ENCODE data around the gene ZKSCAN3. TPM values are rescaled to one million over a fixed set of nuclear protein-coding genes. Genes with fewer than 3 reads are reported as not detected.
A peak's percentile ranks its signal among the peaks of the same experiment; 100 is the strongest.
"Not testable (repeated sequence)": the region's sequence is repeated elsewhere in the genome, so short reads cannot be mapped to it uniquely, and the experiment has no call there.

Gene ZKSCAN3
- total RNA-seq, 2 experiments from 2014 or later, result 5.5 to 6.5 TPM

- POLR2A ChIA-PET, result interaction anchor here (1.0 to 2.3 kb wide), 5 partner anchors 15 to 544 kb away, joined by 3 to 8 read pairs (median 5); partner anchors contain the start of genes ZSCAN26 and ZSCAN31
- DNase-seq, result no peak
- Mint-ChIP-seq H3K4me1 (peaks cover 37% of the 10 kb centered on the region), H3K27me3 (peaks cover 13% of the 10 kb centered on the region), H3K4me3 (peak overlapping the region; percentile 96), H3K9me3 (no peaks in the 10 kb centered on the region), H3K27ac (peak overlapping the region; percentile 91), H3K36me3 (ENCODE audit: low read depth) (peaks cover 19% of the 10 kb centered on the region)
- CTCF ChIA-PET, result interaction anchor here (0.6 to 2.2 kb wide), 3 partner anchors 16 to 461 kb away, joined by 3 to 7 read pairs (median 5); a partner anchor contains a TSS
Observed at GRCh38 chr6:28351087-28351486, 1.3 kb downstream of the ZKSCAN3 start.

GRCh38 chr6:28351493-28351925 is 1.8 kb downstream of the ZKSCAN3 start:
- H3K36me3 Mint-ChIP-seq (ENCODE audit: low read depth), result peaks cover 19% of the 10 kb centered on the region
- no peak overlapping the region for H3K27ac Mint-ChIP-seq
- DNase-seq, result no peak
- peak overlapping the region; percentile 21 for H3K4me3 Mint-ChIP-seq
- ChIA-PET POLR2A (interaction anchor here (1.0 to 2.3 kb wide), 5 partner anchors 16 to 544 kb away, joined by 3 to 8 read pairs (median 5); partner anchors contain the start of genes ZKSCAN8, ZSCAN26 and ZSCAN31), CTCF (interaction anchor here (1.1 to 2.2 kb wide), 3 partner anchors 84 to 461 kb away, joined by 4 to 7 read pairs (median 5); partner anchors contain the start of gene ZSCAN26)
- H3K27me3 Mint-ChIP-seq, result peaks cover 10% of the 10 kb centered on the region
- H3K9me3 Mint-ChIP-seq, result no peaks in the 10 kb centered on the region
- H3K4me1 Mint-ChIP-seq, result peaks cover 39% of the 10 kb centered on the region

GRCh38 chr6:28353356-28353755 is 3.6 kb downstream of the ZKSCAN3 start:
- ChIA-PET POLR2A (interaction anchor here (1.8 kb wide), 1 partner anchor 212 kb away, joined by 5 read pairs; the partner anchor contains the start of gene ZKSCAN8), CTCF (no interaction called here)
- peaks cover under 1% of the 10 kb centered on the region for H3K27me3 Mint-ChIP-seq
- no peaks in the 10 kb centered on the region for H3K9me3 Mint-ChIP-seq
- H3K27ac Mint-ChIP-seq, result no peak overlapping the region
- no peak for DNase-seq
- peaks cover 40% of the 10 kb centered on the region for H3K4me1 Mint-ChIP-seq
- no peak overlapping the region for H3K4me3 Mint-ChIP-seq
- peaks cover 19% of the 10 kb centered on the region for H3K36me3 Mint-ChIP-seq (ENCODE audit: low read depth)

- Mint-ChIP-seq H3K27ac (no peak overlapping the region), H3K4me1 (peaks cover 40% of the 10 kb centered on the region), H3K9me3 (no peaks in the 10 kb centered on the region), H3K27me3 (no peaks in the 10 kb centered on the region), H3K36me3 (ENCODE audit: low read depth) (peaks cover 19% of the 10 kb centered on the region), H3K4me3 (no peak overlapping the region)
- ChIA-PET CTCF (interaction anchor here (2.6 kb wide), 1 partner anchor 88 kb away, joined by 13 read pairs; the partner anchor contains the start of gene ZSCAN26), POLR2A (interaction anchor here (0.7 to 3.5 kb wide), 3 partner anchors 18 to 214 kb away, joined by 3 to 16 read pairs (median 3); partner anchors contain the start of genes ZSCAN26 and ZSCAN31)
- DNase-seq, result no peak
Observed at GRCh38 chr6:28353981-28354676, 4.4 kb downstream of the ZKSCAN3 start.

- Mint-ChIP-seq H3K27me3 (no peaks in the 10 kb centered on the region), H3K9me3 (no peaks in the 10 kb centered on the region), H3K4me3 (peak overlapping the region; percentile 81), H3K4me1 (peaks cover 35% of the 10 kb centered on the region), H3K36me3 (ENCODE audit: low read depth) (peaks cover 19% of the 10 kb centered on the region), H3K27ac (no peak overlapping the region)
- POLR2A ChIA-PET, result interaction anchor here (0.7 to 3.5 kb wide), 7 partner anchors 19 to 462 kb away, joined by 3 to 16 read pairs (median 6); partner anchors contain the start of genes ZKSCAN8, ZSCAN26 and ZSCAN31
- CTCF ChIA-PET, result interaction anchor here (0.8 to 2.6 kb wide), 23 partner anchors 8 to 460 kb away, joined by 3 to 30 read pairs (median 4); partner anchors contain the start of genes PGBD1, ZKSCAN8, ZSCAN26 and ZSCAN31
- DNase-seq, result no peak
Observed at GRCh38 chr6:28354688-28355554, 5.2 kb downstream of the ZKSCAN3 start.

GRCh38 chr6:28355743-28356665 is 6.3 kb downstream of the ZKSCAN3 start:
- Mint-ChIP-seq H3K27me3 (no peaks in the 10 kb centered on the region), H3K27ac (peak overlapping the region; percentile 71), H3K9me3 (no peaks in the 10 kb centered on the region), H3K4me1 (peaks cover 25% of the 10 kb centered on the region), H3K36me3 (ENCODE audit: low read depth) (peaks cover 19% of the 10 kb centered on the region), H3K4me3 (peak overlapping the region; percentile 81)
- peak; percentile 61 for DNase-seq
- ChIA-PET CTCF (interaction anchor here (0.6 to 2.6 kb wide), 42 partner anchors 8 to 537 kb away, joined by 3 to 30 read pairs (median 3); partner anchors contain the start of genes PGBD1, ZKSCAN4, ZKSCAN8 and ZSCAN23), POLR2A (interaction anchor here (0.7 to 3.5 kb wide), 13 partner anchors 21 to 519 kb away, joined by 3 to 16 read pairs (median 4); partner anchors contain the start of genes PGBD1, ZKSCAN4, ZKSCAN8 and ZSCAN26)

- H3K4me3 Mint-ChIP-seq, result no peak overlapping the region
Observed at GRCh38 chr6:28356666-28357020, 6.9 kb downstream of the ZKSCAN3 start.

GRCh38 chr6:28357036-28357435 is 7.3 kb downstream of the ZKSCAN3 start:
- CTCF ChIA-PET, result interaction anchor here (1.2 to 2.4 kb wide), 3 partner anchors 20 to 215 kb away, joined by 6 to 30 read pairs (median 20); partner anchors contain the start of genes ZKSCAN8 and ZSCAN31
- Mint-ChIP-seq H3K4me3 (no peak overlapping the region), H3K36me3 (ENCODE audit: low read depth) (peaks cover 17% of the 10 kb centered on the region), H3K4me1 (peaks cover 17% of the 10 kb centered on the region), H3K9me3 (no peaks in the 10 kb centered on the region), H3K27ac (no peak overlapping the region), H3K27me3 (no peaks in the 10 kb centered on the region)
- POLR2A ChIA-PET, result interaction anchor here (0.9 to 3.5 kb wide), 4 partner anchors 76 to 466 kb away, joined by 3 to 16 read pairs (median 6); partner anchors contain the start of genes PGBD1 and ZSCAN26
- DNase-seq, result no peak

More at GRCh38 chr6:28356666-28357020, 6.9 kb downstream of the ZKSCAN3 start:
- ChIA-PET POLR2A (interaction anchor here (0.7 to 3.5 kb wide), 9 partner anchors 75 to 520 kb away, joined by 3 to 16 read pairs (median 4); partner anchors contain the start of genes PGBD1, ZKSCAN4, ZKSCAN8 and ZSCAN26), CTCF (interaction anchor here (0.6 to 2.6 kb wide), 30 partner anchors 8 to 537 kb away, joined by 3 to 30 read pairs (median 4); partner anchors contain the start of genes PGBD1, ZKSCAN4, ZKSCAN8 and ZSCAN23)
- no peak for DNase-seq
- H3K36me3 Mint-ChIP-seq (ENCODE audit: low read depth), result peaks cover 19% of the 10 kb centered on the region
- no peak overlapping the region for H3K27ac Mint-ChIP-seq
- H3K4me1 Mint-ChIP-seq, result peaks cover 19% of the 10 kb centered on the region
- no peaks in the 10 kb centered on the region for H3K27me3 Mint-ChIP-seq
- H3K9me3 Mint-ChIP-seq, result no peaks in the 10 kb centered on the region

GRCh38 chr6:28359562-28359961 is 9.8 kb downstream of the ZKSCAN3 start:
- POLR2A ChIA-PET; DNase-seq; H3K36me3 Mint-ChIP-seq (ENCODE audit: low read depth); H3K27ac Mint-ChIP-seq; H3K4me3 Mint-ChIP-seq; H3K27me3 Mint-ChIP-seq; H3K9me3 Mint-ChIP-seq: not testable (repeated sequence)
- CTCF ChIA-PET, result interaction anchor here (1.6 kb wide), 1 partner anchor 12 kb away, joined by 3 read pairs; no protein-coding TSS in a partner anchor
- peaks cover 12% of the 10 kb centered on the region for H3K4me1 Mint-ChIP-seq

GRCh38 chr6:28360961-28361360 is 11.2 kb downstream of the ZKSCAN3 start:
- Mint-ChIP-seq H3K4me3 (no peak overlapping the region), H3K27me3 (no peaks in the 10 kb centered on the region), H3K36me3 (ENCODE audit: low read depth) (peaks cover 15% of the 10 kb centered on the region), H3K4me1 (peaks cover 4% of the 10 kb centered on the region), H3K27ac (no peak overlapping the region), H3K9me3 (no peaks in the 10 kb centered on the region)
- ChIA-PET CTCF (no interaction called here), POLR2A (no interaction called here)
- no peak for DNase-seq

- POLR2A ChIA-PET, result not testable (repeated sequence)
Observed at GRCh38 chr6:28365590-28365989, 15.8 kb downstream of the ZKSCAN3 start.

More at GRCh38 chr6:28365590-28365989, 15.8 kb downstream of the ZKSCAN3 start:
- H3K9me3 Mint-ChIP-seq, DNase-seq, H3K4me1 Mint-ChIP-seq, H3K4me3 Mint-ChIP-seq, CTCF ChIA-PET, H3K27me3 Mint-ChIP-seq, H3K27ac Mint-ChIP-seq: not testable (repeated sequence)
- peaks cover 22% of the 10 kb centered on the region for H3K36me3 Mint-ChIP-seq (ENCODE audit: low read depth)
